HG03571 (cell line): ENCODE results near the gene SREBF2.
A peak's percentile ranks its signal among the peaks of the same experiment; 100 is the strongest.

Source experiments
- ATAC-seq: cut with Tn5 transposase; IDR thresholded peaks from one replicate; pipeline ENCODE4 v1.9.1; 2021; ENCODE audit not compliant: unreplicated experiment

SREBF2 gene

GRCh38 chr22:41917903-41918791 lies 85.2 kb downstream of the SREBF2 start:
- no peak for ATAC-seq

- peak; percentile 32 for ATAC-seq
Observed at GRCh38 chr22:41919357-41920224, 86.7 kb downstream of the SREBF2 start.

- ATAC-seq = peak; percentile 22
Observed at GRCh38 chr22:41920271-41920976, 87.5 kb downstream of the SREBF2 start.

- no peak for ATAC-seq
Observed at GRCh38 chr22:41922328-41922727, 89.4 kb downstream of the SREBF2 start.

GRCh38 chr22:41922940-41923594 lies 90.2 kb downstream of the SREBF2 start:
- no peak for ATAC-seq

GRCh38 chr22:41923595-41924276 lies 90.8 kb downstream of the SREBF2 start:
- no peak for ATAC-seq

- ATAC-seq = no peak
Observed at GRCh38 chr22:41925783-41926460, 93.0 kb downstream of the SREBF2 start.

GRCh38 chr22:41927813-41928212 lies 94.9 kb downstream of the SREBF2 start:
- ATAC-seq = no peak

- ATAC-seq = no peak
Observed at GRCh38 chr22:41928593-41929417, 95.9 kb downstream of the SREBF2 start.

GRCh38 chr22:41929418-41929810 lies 96.5 kb downstream of the SREBF2 start:
- no peak for ATAC-seq

- no peak for ATAC-seq
Observed at GRCh38 chr22:41931701-41932269, 98.9 kb downstream of the SREBF2 start.

- ATAC-seq = no peak
Observed at GRCh38 chr22:41932353-41932752, 99.4 kb downstream of the SREBF2 start.

GRCh38 chr22:41933411-41934177 lies 100.7 kb downstream of the SREBF2 start:
- ATAC-seq = no peak

- ATAC-seq = no peak
Observed at GRCh38 chr22:41934284-41935014, 101.5 kb downstream of the SREBF2 start.

GRCh38 chr22:41935015-41935351 lies 102.1 kb downstream of the SREBF2 start:
- no peak for ATAC-seq

GRCh38 chr22:41935509-41935908 lies 102.6 kb downstream of the SREBF2 start:
- ATAC-seq = no peak

GRCh38 chr22:41936894-41937169 lies 103.9 kb downstream of the SREBF2 start:
- no peak for ATAC-seq
